GM13976 (cell line): ENCODE results near the gene CHCHD3.

Experiments
- DNase-seq: peaks from one replicate; pipeline ENCODE4 v3.0.0; 2012; ENCODE audit warnings: low spot score
- CTCF ChIP-seq: IDR thresholded peaks from 2 replicates; pipeline ENCODE4 v1.5.1; 2012; ENCODE audit warnings: borderline replicate concordance, mild to moderate bottlenecking; ENCODE audit not compliant: insufficient read depth; ENCODE audit errors: extremely low read depth, missing control alignments, control extremely low read depth
- in situ Hi-C: fragments of 300-500 bp; cut with MboI; formaldehyde crosslinking; loops from one replicate; pipeline ENCODE4 v1.12.0; 2022; ENCODE audit warnings: low sequenced_read_pairs, mixed read lengths, inconsistent platforms; ENCODE audit not compliant: unreplicated experiment

The CHCHD3 gene

GRCh38 chr7:132959891-132960290 lies 122.0 kb downstream of the CHCHD3 start:
- DNase-seq: no peak
- in situ Hi-C loops: no loop called here
- TF ChIP-seq CTCF: no peak

GRCh38 chr7:132956556-132956955 lies 125.3 kb downstream of the CHCHD3 start:
- DNase-seq: no peak
- no peak for TF ChIP-seq CTCF
- in situ Hi-C loops: no loop called here

GRCh38 chr7:132953468-132953867 lies 128.4 kb downstream of the CHCHD3 start:
- in situ Hi-C loops: no loop called here
- no peak for TF ChIP-seq CTCF
- DNase-seq: no peak

GRCh38 chr7:132950725-132951124 lies 131.2 kb downstream of the CHCHD3 start:
- TF ChIP-seq CTCF: no peak
- DNase-seq: no peak
- in situ Hi-C loops: no loop called here

GRCh38 chr7:132947011-132947410 lies 134.9 kb downstream of the CHCHD3 start:
- DNase-seq: no peak
- TF ChIP-seq CTCF: no peak
- in situ Hi-C loops: no loop called here

GRCh38 chr7:132944774-132945173 lies 137.1 kb downstream of the CHCHD3 start:
- in situ Hi-C loops: no loop called here
- TF ChIP-seq CTCF: no peak
- no peak for DNase-seq

- no peak for TF ChIP-seq CTCF
- in situ Hi-C loops: no loop called here
- no peak for DNase-seq
These were observed 138.2 kb downstream of the CHCHD3 start for GRCh38 chr7:132943645-132944044.
